BE2C (cell line): Measurements from ENCODE around the gene CORO2B.

ENCODE experiments used
- DNase-seq: peaks from one replicate; pipeline ENCODE4 v3.0.0-alpha.2; 2020
- H3K27me3 ChIP-seq: fragments of 250-450 bp; sonication (Bioruptor Pico); 2 replicates; pipeline ENCODE4 v1.5.1; 2020; ENCODE audit warnings: mild to moderate bottlenecking
- H3K36me3 ChIP-seq: fragments of 250-450 bp; sonication (Bioruptor Pico); 2 replicates; pipeline ENCODE4 v1.5.1; 2020; ENCODE audit warnings: mild to moderate bottlenecking
- H3K4me1 ChIP-seq: fragments of 250-450 bp; sonication (Bioruptor Pico); 2 replicates; pipeline ENCODE4 v1.5.1; 2020
- H3K4me3 ChIP-seq: 2 replicates; pipeline ENCODE4 v1.5.1; 2011; ENCODE audit warnings: low read depth, low read length
- H3K9me3 ChIP-seq: fragments of 250-450 bp; sonication (Bioruptor Pico); 2 replicates; pipeline ENCODE4 v1.5.1; 2020
- TF ChIP-seq, protein P1 (sequence below): IDR thresholded peaks from 2 replicates; pipeline ENCODE4 v1.5.1; 2012; ENCODE audit warnings: mild to moderate bottlenecking, low read depth, low read length

Gene CORO2B

DNA sequence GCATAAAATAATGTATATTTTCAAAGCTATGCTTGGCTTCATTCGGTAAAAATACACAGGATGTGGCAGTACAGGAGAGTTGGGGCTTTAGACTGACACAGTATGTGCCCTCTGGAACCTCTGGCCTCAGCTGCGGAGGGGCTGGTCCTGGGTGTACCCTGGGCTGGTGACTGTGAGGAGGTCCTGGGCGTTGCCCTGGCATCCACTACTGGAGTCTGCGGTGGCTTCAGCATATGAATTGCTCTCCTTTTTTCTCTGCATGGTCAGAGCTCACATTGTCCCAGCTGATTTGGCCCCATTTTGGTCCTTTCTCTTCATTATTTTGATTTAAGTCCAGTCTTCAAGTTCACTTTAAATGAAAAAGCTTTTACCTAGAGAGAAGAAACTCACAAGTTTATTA is 40.5 kb upstream of the CORO2B start:
- Histone ChIP-seq H3K9me3 (no peaks in the 10 kb centered on the region), H3K4me1 (no peaks in the 10 kb centered on the region), H3K4me3 (no peak overlapping the region), H3K36me3 (no peaks in the 10 kb centered on the region), H3K27me3 (no peaks in the 10 kb centered on the region)
- DNase-seq: no peak
- TF ChIP-seq, protein P1, sequence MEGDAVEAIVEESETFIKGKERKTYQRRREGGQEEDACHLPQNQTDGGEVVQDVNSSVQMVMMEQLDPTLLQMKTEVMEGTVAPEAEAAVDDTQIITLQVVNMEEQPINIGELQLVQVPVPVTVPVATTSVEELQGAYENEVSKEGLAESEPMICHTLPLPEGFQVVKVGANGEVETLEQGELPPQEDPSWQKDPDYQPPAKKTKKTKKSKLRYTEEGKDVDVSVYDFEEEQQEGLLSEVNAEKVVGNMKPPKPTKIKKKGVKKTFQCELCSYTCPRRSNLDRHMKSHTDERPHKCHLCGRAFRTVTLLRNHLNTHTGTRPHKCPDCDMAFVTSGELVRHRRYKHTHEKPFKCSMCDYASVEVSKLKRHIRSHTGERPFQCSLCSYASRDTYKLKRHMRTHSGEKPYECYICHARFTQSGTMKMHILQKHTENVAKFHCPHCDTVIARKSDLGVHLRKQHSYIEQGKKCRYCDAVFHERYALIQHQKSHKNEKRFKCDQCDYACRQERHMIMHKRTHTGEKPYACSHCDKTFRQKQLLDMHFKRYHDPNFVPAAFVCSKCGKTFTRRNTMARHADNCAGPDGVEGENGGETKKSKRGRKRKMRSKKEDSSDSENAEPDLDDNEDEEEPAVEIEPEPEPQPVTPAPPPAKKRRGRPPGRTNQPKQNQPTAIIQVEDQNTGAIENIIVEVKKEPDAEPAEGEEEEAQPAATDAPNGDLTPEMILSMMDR: no peak

DNA sequence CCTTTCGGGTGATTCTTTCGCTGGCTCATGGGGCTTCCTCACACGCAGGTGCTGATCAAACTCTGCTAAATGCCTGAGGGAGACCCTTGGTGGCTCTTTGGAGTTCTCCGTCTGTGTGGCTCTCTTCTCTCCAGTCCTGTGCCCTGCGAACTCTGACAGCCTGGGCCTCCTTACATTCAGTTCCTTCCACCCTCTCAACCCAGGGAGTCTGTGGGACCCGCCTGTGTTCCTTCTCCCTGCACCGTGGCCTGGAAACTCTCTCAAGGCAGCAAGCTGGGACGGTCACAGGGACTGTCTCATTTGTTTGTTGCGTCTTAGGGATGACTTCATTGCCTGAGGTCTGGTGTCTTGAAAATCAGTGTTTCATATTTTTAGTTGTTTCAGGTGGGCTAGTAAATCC is 37.0 kb upstream of the CORO2B start:
- TF ChIP-seq, protein P1: no peak
- Histone ChIP-seq H3K9me3 (no peaks in the 10 kb centered on the region), H3K4me1 (no peaks in the 10 kb centered on the region), H3K36me3 (no peaks in the 10 kb centered on the region), H3K27me3 (no peaks in the 10 kb centered on the region), H3K4me3 (no peak overlapping the region)
- no peak for DNase-seq

DNA sequence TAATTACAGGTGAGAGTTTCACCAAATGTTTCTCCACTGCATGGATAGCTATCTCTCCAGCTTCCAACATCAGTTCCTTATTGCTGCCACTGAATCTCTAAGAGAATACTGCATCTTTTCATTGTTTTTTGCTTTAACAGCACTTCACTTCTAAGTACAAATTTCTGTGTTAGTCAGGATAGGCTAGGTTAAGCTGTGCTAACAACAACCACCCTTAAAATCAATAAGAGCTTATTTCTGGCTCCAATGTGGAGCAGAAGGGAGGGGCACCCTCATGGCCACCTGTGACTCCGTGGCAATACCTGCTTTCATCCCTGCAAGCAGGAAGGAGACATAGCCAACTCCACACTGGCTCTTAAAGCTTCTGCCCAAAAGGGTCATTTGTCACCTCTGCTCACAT is 36.4 kb upstream of the CORO2B start:
- TF ChIP-seq, protein P1: no peak
- H3K27me3 ChIP-seq: no peaks in the 10 kb centered on the region
- H3K4me3 ChIP-seq: no peak overlapping the region
- H3K4me1 ChIP-seq: no peaks in the 10 kb centered on the region
- no peaks in the 10 kb centered on the region for H3K9me3 ChIP-seq
- DNase-seq: no peak
- no peaks in the 10 kb centered on the region for H3K36me3 ChIP-seq

DNA sequence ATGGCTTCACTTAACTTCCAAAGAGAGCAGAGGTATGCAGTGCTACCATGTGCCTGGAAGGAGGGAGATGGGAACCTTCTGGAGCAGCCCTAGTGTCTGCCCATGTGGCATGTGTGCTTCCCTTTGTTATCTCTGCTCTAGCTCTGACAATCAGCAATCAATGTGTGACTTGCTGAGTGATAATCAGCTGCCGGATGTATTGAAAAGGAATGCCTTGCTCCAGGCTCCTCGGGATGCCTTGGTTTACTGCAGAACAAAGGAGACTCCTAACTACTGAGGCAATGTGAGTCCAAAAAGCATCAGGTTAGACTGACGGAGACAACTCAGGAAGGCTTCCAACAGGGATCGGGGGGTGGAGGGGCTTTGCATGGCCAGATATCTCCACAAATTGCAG is 36.0 kb upstream of the CORO2B start:
- Histone ChIP-seq H3K36me3 (no peaks in the 10 kb centered on the region), H3K27me3 (no peaks in the 10 kb centered on the region), H3K4me3 (no peak overlapping the region), H3K9me3 (no peaks in the 10 kb centered on the region), H3K4me1 (no peaks in the 10 kb centered on the region)
- TF ChIP-seq, protein P1: no peak
- no peak for DNase-seq

DNA sequence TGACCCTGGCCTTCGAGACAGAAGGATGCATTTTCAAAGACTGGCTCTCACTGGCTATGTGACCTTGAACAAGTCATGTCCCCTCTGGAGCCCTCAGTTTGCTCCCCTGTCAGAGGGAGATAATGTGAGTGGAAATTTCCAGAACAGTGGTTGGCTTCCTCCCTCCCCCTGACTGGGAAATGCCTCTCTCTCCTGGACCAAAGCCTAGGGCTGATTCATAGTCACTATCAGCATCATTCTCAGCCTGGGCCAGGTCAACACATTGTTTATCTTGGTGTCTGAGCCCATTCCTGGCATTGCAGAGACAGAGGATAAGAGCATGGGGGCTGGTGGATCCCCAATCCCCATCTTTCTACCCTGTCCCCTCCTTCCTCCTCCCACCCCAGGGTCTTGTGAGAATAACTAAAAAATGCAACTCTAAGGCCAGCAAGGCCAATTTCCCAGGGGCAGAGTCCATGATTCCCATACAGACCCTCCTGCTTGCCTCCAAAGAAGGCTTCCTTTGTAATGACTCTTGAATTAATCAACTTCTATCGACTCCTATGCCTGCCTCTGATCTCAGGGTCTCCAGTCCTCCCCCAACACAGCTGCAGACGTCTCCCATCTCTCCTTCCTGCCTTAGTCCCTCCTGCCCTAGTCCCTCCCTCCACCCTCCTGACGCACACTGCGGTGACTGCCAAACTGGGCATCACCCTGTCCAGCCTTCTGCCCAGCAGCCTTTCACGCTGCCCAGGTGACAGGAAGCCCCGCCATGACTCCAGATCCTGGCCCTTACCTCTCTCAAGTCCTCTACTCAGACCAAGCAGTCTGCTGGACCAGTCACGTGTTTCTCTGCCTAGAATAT is 35.4 kb upstream of the CORO2B start:
- Histone ChIP-seq H3K4me1 (no peaks in the 10 kb centered on the region), H3K9me3 (no peaks in the 10 kb centered on the region), H3K36me3 (no peaks in the 10 kb centered on the region), H3K27me3 (no peaks in the 10 kb centered on the region), H3K4me3 (no peak overlapping the region)
- TF ChIP-seq, protein P1: no peak
- DNase-seq: no peak

DNA sequence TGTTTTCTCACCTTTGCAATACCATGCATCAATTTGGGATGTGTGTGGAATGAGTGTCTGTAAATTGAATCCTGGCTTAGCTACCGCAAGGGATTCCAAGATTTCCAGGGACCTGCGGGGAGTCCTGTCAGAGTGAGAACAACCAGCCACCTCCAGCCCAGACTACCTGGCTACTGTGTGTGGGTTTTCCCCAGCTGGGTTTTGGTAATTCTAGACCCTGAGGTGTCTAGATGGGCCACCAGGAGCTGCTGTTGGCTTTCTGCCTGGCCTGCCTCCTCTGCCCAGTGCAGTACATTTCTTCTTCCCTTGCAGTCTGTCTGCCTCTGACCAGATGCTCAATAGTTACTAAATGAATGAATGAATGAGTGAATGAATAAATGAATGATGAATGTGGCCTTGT is 32.5 kb upstream of the CORO2B start:
- Histone ChIP-seq H3K9me3 (no peaks in the 10 kb centered on the region), H3K4me1 (no peaks in the 10 kb centered on the region), H3K27me3 (no peaks in the 10 kb centered on the region), H3K36me3 (no peaks in the 10 kb centered on the region), H3K4me3 (no peak overlapping the region)
- DNase-seq: no peak
- TF ChIP-seq, protein P1: no peak
